ENCODE results near the gene PANX2.

GRCh38 chr22:50199251-50199721, 28.8 kb downstream of the PANX2 start:
- no peak for TF ChIP-seq CTCF (IDR thresholded peaks at IDR 0.05)
- TF ChIP-seq EZH2 (IDR thresholded peaks at IDR 0.05; ENCODE audit: borderline replicate concordance, insufficient read depth, low read depth, low read length, poor library complexity, severe bottlenecking): no peak
